Measurements from ENCODE around the gene CHRNA1.
"Not testable (repeated sequence)": the region's sequence is repeated elsewhere in the genome, so short reads cannot be mapped to it uniquely, and the experiment has no call there.

- TF ChIP-seq CTCF (IDR thresholded peaks at IDR 0.05 in 8 of 11, conservative IDR thresholded peaks at IDR 0.05 in 3 of 11); POLR2A (IDR thresholded peaks at IDR 0.05): not testable (repeated sequence)
These were observed 54.8 kb downstream of the CHRNA1 start for GRCh38 chr2:174709416-174710004.

All from spleen (tissue), 7 donors.